ENCODE data around the gene RAF1.
"Not testable (repeated sequence)": the region's sequence is repeated elsewhere in the genome, so short reads cannot be mapped to it uniquely, and the experiment has no call there.

GRCh38 chr3:12701601-12702000, 37.7 kb upstream of the RAF1 start:
- TF ChIP-seq, protein P1, sequence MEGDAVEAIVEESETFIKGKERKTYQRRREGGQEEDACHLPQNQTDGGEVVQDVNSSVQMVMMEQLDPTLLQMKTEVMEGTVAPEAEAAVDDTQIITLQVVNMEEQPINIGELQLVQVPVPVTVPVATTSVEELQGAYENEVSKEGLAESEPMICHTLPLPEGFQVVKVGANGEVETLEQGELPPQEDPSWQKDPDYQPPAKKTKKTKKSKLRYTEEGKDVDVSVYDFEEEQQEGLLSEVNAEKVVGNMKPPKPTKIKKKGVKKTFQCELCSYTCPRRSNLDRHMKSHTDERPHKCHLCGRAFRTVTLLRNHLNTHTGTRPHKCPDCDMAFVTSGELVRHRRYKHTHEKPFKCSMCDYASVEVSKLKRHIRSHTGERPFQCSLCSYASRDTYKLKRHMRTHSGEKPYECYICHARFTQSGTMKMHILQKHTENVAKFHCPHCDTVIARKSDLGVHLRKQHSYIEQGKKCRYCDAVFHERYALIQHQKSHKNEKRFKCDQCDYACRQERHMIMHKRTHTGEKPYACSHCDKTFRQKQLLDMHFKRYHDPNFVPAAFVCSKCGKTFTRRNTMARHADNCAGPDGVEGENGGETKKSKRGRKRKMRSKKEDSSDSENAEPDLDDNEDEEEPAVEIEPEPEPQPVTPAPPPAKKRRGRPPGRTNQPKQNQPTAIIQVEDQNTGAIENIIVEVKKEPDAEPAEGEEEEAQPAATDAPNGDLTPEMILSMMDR (IDR thresholded peaks at IDR 0.05), result not testable (repeated sequence)
- not testable (repeated sequence) for TF ChIP-seq EZH2 (IDR thresholded peaks at IDR 0.05)

Measured in neural progenitor cell (in vitro differentiated cells).